Adipocyte (in vitro differentiated cells): ENCODE data around the gene CHCHD6.
A peak's percentile ranks its signal among the peaks of the same experiment; 100 is the strongest.

ENCODE experiments used
- DNase-seq: peaks from one replicate; pipeline ENCODE4 v3.0.0-alpha.2; 2015; ENCODE audit warnings: low read depth
- H3K27me3 ChIP-seq: replicated peaks from 2 replicates; pipeline ENCODE4 v1.7.0; 2013; ENCODE audit warnings: mild to moderate bottlenecking, low read length, moderate library complexity; ENCODE audit not compliant: control insufficient read depth, insufficient read depth
- H3K36me3 ChIP-seq: 2 replicates; pipeline ENCODE4 v1.7.0; 2013; ENCODE audit warnings: low read length, mild to moderate bottlenecking, moderate library complexity; ENCODE audit not compliant: control insufficient read depth, insufficient read depth, severe bottlenecking
- H3K4me1 ChIP-seq: 2 replicates; pipeline ENCODE4 v1.7.0; 2013; ENCODE audit warnings: mild to moderate bottlenecking, low read length, moderate library complexity; ENCODE audit not compliant: control insufficient read depth, insufficient read depth
- H3K4me3 ChIP-seq: 2 replicates; pipeline ENCODE4 v1.7.0; 2013; ENCODE audit warnings: mild to moderate bottlenecking, low read length, moderate library complexity
- H3K9ac ChIP-seq: 2 replicates; pipeline ENCODE4 v1.7.0; 2013; ENCODE audit warnings: mild to moderate bottlenecking, low read length, moderate library complexity
- H3K9me3 ChIP-seq: 2 replicates; pipeline ENCODE4 v1.7.0; 2013; ENCODE audit warnings: mild to moderate bottlenecking, low read length, moderate library complexity; ENCODE audit not compliant: control insufficient read depth

CHCHD6 gene

GRCh38 chr3:126748701-126749546 is 44.9 kb downstream of the CHCHD6 start:
- Histone ChIP-seq H3K4me1 (no peaks in the 10 kb centered on the region), H3K4me3 (no peak overlapping the region), H3K9ac (no peak overlapping the region), H3K9me3 (no peaks in the 10 kb centered on the region), H3K27me3 (no peaks in the 10 kb centered on the region), H3K36me3 (no peaks in the 10 kb centered on the region)
- DNase-seq: no peak

- no peaks in the 10 kb centered on the region for H3K9me3 ChIP-seq
- no peaks in the 10 kb centered on the region for H3K27me3 ChIP-seq
- no peak overlapping the region for H3K9ac ChIP-seq
- H3K36me3 ChIP-seq: no peaks in the 10 kb centered on the region
- H3K4me3 ChIP-seq: no peak overlapping the region
- DNase-seq: no peak
- no peaks in the 10 kb centered on the region for H3K4me1 ChIP-seq
Observed at GRCh38 chr3:126749547-126749875, 45.5 kb downstream of the CHCHD6 start.

GRCh38 chr3:126749931-126750755 is 46.1 kb downstream of the CHCHD6 start:
- no peak for DNase-seq
- no peaks in the 10 kb centered on the region for H3K9me3 ChIP-seq
- H3K27me3 ChIP-seq: no peaks in the 10 kb centered on the region
- no peaks in the 10 kb centered on the region for H3K36me3 ChIP-seq
- no peak overlapping the region for H3K4me3 ChIP-seq
- H3K9ac ChIP-seq: no peak overlapping the region
- H3K4me1 ChIP-seq: no peaks in the 10 kb centered on the region

- Histone ChIP-seq H3K4me3 (no peak overlapping the region), H3K4me1 (no peaks in the 10 kb centered on the region), H3K9ac (no peak overlapping the region), H3K27me3 (no peaks in the 10 kb centered on the region), H3K36me3 (no peaks in the 10 kb centered on the region), H3K9me3 (no peaks in the 10 kb centered on the region)
- no peak for DNase-seq
Observed at GRCh38 chr3:126750756-126751121, 46.7 kb downstream of the CHCHD6 start.

- H3K4me1 ChIP-seq: no peaks in the 10 kb centered on the region
- no peak overlapping the region for H3K9ac ChIP-seq
- no peaks in the 10 kb centered on the region for H3K27me3 ChIP-seq
- H3K36me3 ChIP-seq: no peaks in the 10 kb centered on the region
- H3K4me3 ChIP-seq: no peak overlapping the region
- no peaks in the 10 kb centered on the region for H3K9me3 ChIP-seq
- no peak for DNase-seq
Observed at GRCh38 chr3:126751611-126752302, 47.7 kb downstream of the CHCHD6 start.

- H3K4me1 ChIP-seq: no peaks in the 10 kb centered on the region
- no peak overlapping the region for H3K9ac ChIP-seq
- no peaks in the 10 kb centered on the region for H3K9me3 ChIP-seq
- no peaks in the 10 kb centered on the region for H3K27me3 ChIP-seq
- no peaks in the 10 kb centered on the region for H3K36me3 ChIP-seq
- H3K4me3 ChIP-seq: no peak overlapping the region
- DNase-seq: peak; percentile 93
Observed at GRCh38 chr3:126752303-126753190, 48.5 kb downstream of the CHCHD6 start.

GRCh38 chr3:126753191-126754160 is 49.4 kb downstream of the CHCHD6 start:
- H3K9ac ChIP-seq: no peak overlapping the region
- no peaks in the 10 kb centered on the region for H3K36me3 ChIP-seq
- H3K4me3 ChIP-seq: no peak overlapping the region
- no peaks in the 10 kb centered on the region for H3K4me1 ChIP-seq
- peak; percentile 80 for DNase-seq
- H3K9me3 ChIP-seq: no peaks in the 10 kb centered on the region
- no peaks in the 10 kb centered on the region for H3K27me3 ChIP-seq

- Histone ChIP-seq H3K4me1 (no peaks in the 10 kb centered on the region), H3K9me3 (no peaks in the 10 kb centered on the region), H3K27me3 (no peaks in the 10 kb centered on the region), H3K9ac (no peak overlapping the region), H3K4me3 (no peak overlapping the region), H3K36me3 (no peaks in the 10 kb centered on the region)
- no peak for DNase-seq
Observed at GRCh38 chr3:126755866-126756265, 51.8 kb downstream of the CHCHD6 start.

- no peaks in the 10 kb centered on the region for H3K36me3 ChIP-seq
- no peaks in the 10 kb centered on the region for H3K27me3 ChIP-seq
- H3K9ac ChIP-seq: no peak overlapping the region
- H3K4me3 ChIP-seq: no peak overlapping the region
- H3K4me1 ChIP-seq: no peaks in the 10 kb centered on the region
- H3K9me3 ChIP-seq: peaks cover 7% of the 10 kb centered on the region
- DNase-seq: no peak
Observed at GRCh38 chr3:126758026-126758425, 54.0 kb downstream of the CHCHD6 start.

GRCh38 chr3:126758882-126759281 is 54.8 kb downstream of the CHCHD6 start:
- Histone ChIP-seq H3K36me3 (no peaks in the 10 kb centered on the region), H3K9me3 (peaks cover 7% of the 10 kb centered on the region), H3K27me3 (no peaks in the 10 kb centered on the region), H3K4me3 (no peak overlapping the region), H3K4me1 (no peaks in the 10 kb centered on the region), H3K9ac (no peak overlapping the region)
- no peak for DNase-seq
